ENCODE measurements around the gene DARS1. TPM values are rescaled to one million over a fixed set of nuclear protein-coding genes. Genes with fewer than 3 reads are reported as not detected.
"Not testable (repeated sequence)": the region's sequence is repeated elsewhere in the genome, so short reads cannot be mapped to it uniquely, and the experiment has no call there.

DARS1 gene
- total RNA-seq, 2 donors from 2014 or later = 37.9 to 41.7 TPM

DNA sequence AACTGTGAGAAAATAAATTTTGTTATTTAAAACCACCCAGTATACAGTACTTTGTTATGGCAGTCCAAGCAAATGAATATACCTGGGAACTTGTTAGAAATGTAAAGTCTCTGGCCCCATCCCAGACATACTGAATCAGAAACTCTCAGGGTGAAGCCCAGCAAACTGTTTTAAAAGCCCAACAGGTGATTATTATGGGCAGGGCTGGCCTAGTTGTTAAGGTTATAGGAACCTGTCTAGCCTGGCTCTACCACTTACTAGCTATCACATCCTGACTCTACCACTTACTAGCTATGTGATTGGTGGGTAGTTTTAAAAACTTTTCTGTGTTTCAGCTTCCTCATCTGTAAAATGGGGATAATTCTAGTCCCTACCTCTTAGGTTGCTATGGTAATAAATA lies 8.0 kb upstream of the DARS1 start:
- DNase-seq (no peak), ATAC-seq (no peak)
- intact Hi-C loops (cut with DNase I, micrococcal nuclease) = no loop called here

GRCh38 chr2:135991861-135992260 lies 6.4 kb upstream of the DARS1 start:
- intact Hi-C loops (cut with DNase I, micrococcal nuclease) = no loop called here
- ATAC-seq = no peak

DNA sequence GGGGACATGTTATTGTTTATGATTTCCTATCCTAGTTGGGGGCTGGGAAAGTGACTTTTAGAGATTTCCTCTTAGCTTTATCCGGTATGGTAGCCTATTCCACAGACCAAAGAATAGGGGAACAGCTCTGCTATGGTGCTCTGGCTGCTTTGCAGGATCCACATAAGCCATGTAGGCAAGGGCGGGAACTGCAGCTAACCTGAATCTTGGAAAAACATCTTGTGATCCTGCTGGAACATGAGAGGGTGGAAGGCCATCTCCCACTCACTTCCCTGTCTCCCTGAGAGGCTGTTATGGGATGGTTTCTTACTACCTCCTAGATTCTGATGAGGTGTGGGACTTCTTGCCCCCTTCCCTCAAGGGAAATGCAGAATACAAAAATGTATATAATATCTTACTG lies 2.0 kb upstream of the DARS1 start:
- DNase-seq (no peak), ATAC-seq (no peak)
- intact Hi-C loops (cut with DNase I, micrococcal nuclease) = no loop called here

More at GRCh38 chr2:135991861-135992260, 6.4 kb upstream of the DARS1 start:
- no peak for DNase-seq

DNA sequence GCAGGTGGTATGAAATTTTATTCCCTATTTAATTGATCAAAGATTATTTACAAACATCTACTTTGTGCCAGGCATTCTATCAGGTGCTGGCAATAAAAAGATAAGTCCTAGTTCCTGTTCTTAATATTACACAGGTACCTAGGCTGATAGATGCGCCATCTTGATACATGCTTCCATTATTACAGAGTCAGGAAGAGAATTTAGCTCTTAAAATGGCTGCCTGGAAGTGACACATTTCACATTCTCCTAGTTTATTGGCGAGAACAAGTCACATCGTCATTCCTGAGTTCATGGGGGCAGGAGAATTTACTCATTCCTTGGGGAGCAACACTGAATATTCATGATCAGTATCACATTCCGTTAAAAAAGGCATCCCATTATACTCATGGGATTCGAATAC lies 1.1 kb upstream of the DARS1 start:
- intact Hi-C loops (cut with DNase I, micrococcal nuclease) = no loop called here
- DNase-seq = no peak
- ATAC-seq = no peak

DNA sequence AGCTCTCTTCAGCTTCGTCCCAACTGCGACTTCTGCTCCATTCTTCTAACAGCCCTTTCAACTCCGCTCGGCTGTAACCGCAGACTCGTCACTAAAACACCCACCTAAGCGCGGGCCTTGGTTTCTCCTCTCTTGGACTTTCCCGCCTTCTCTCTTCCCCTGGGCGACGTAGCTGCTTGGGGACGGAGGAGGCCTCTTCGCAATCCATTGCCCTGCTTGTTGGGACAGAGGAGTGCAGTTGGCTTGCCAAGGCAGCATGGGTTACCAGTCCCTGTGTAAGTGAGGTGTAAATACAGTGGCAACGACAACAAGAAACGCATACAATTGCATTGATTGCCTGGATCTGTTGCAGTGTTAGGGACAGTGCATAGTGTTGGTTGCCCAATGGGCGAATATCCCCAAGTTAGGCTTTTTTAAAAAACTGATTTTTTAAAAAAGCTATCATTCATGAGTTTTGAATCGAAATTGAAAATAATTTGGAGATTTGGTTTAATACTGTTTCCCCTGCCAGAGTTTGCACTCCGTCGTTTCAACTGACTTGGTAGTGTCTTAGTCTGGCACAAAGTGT lies 484 bp upstream of the DARS1 start:
- DNase-seq (no peak), ATAC-seq (no peak)
- intact Hi-C loops (cut with DNase I, micrococcal nuclease) = no loop called here

- intact Hi-C loops (cut with DNase I, micrococcal nuclease) = no loop called here
- DNase-seq (no peak), ATAC-seq (peak; percentile 12)
Observed at GRCh38 chr2:135984199-135985017, 1.0 kb downstream of the DARS1 start.

DNA sequence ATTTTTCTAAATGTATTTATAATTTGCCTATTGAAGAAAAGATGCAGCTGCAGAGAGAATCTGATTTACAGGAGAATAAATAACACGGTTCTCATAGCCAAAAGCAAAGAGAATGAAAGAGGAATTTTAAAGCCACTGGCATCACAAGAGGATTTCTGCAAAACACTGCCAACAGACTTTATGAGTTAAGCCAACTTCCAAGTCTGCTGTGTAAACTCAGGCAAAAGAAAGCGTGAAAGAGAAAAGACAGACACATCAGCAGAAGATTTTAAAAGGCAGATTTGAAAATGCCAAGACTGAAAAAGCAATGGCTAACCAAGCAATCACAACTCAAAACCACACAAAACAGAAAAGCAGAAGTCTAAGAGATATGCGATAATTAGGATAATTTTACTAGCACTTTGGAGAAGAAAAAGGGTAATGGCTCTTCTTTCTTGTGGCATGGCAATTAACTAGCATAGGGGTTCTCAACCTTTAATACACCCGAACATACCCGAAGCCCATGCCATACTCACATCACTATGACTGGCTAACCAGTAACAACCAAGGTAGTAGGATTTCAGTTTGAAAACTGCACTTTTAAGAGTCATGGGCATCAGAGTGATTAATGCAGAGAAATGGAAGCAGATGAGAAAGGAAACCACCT lies 4.9 kb downstream of the DARS1 start:
- DNase-seq = no peak
- ATAC-seq = no peak
- intact Hi-C loops (cut with DNase I, micrococcal nuclease) = no loop called here

DNA sequence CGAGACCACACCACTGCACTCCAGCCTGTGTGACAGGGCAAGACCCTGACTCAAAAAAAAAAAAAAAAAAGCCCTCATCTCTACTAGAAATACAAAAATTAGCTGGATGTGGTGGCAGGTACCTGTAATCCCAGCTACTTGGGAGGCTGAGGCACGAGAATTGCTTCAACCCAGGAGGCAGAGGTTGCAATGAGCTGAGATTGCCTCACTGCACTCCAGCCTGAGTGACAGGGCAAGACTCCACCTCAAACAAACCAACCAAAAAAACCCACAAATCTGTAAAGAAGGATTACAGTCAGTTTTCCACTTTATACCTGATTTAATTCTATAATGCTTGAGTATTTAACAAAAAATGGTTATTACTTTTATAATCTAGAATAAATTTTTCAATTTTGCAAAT lies 9.7 kb downstream of the DARS1 start:
- ATAC-seq = no peak
- intact Hi-C loops (cut with DNase I, micrococcal nuclease) = no loop called here

DNA sequence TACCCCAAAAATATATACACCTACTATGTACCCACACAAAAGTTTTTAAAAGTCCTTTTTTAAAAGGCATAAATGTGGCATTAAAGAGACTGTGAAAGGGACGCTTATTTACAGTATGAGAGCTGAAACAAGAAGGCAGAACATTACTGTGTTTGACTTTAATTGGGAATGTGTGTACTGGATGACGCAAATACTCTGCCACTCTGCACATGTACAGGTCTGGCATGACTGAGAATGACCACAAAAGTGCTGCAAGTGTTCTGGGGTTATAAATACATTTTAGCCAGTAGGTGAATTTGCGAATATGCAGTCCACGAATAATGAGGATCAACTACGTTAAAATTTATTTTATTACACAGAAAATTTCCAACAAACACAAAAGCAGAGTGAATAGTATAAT lies 11.4 kb downstream of the DARS1 start:
- intact Hi-C loops (cut with DNase I, micrococcal nuclease) = no loop called here
- no peak for DNase-seq
- no peak for ATAC-seq

More for the DNA sequence above, 9.7 kb downstream of the DARS1 start:
- DNase-seq = no peak

DNA sequence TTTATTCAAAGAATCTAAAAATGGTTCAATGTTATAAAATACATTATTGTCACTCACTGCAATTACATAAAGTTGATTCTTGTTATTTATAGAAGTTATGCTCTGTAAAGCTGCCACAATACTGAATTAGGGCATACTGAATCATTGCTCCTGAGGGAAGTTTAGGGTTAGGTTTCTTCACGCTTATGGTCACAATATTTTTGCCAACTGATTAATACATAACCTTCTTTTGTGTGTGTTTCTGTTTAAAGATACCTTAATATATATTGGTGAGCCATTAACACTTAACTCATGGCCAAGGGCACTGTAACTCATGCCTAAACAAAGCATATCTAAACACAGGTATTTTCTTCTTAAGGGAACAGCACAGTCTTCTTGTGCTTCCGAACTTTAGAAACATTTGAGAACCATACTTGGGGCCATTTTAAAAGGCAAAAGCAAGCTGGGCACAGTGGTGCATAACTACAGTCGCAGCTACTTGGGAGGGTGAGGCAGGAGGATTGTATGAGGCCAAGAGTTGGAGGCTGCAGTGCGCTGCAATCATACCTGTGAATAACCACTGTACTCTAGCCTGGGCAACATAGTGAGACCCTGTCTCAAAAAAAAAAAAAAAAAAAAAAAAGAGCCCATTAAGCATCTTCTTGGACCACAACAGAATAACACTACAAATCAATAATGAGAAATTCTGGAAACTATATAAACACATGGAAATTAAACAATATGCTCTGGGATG lies 15.6 kb downstream of the DARS1 start:
- ATAC-seq (no peak), DNase-seq (no peak)
- intact Hi-C loops (cut with DNase I, micrococcal nuclease) = no loop called here

DNA sequence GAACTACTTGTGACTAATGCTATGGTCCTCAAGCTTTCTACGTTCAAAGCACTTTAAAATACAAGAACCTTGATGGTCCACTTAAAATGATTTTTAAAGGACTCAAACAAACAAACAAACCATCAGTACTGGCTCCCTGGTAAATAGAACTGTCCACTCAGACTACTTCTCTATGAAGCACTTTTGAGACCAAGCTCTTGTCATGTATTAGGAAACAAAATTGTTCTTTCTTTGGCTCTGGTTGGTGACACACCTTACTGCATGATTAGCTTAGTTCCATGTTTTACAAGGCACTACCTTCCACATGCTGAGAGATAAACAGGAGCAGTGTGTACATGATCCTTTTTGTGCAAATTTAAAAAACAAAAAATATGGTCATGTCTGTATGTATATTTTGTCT lies 19.7 kb downstream of the DARS1 start:
- no peak for DNase-seq
- intact Hi-C loops (cut with DNase I, micrococcal nuclease) = no loop called here
- no peak for ATAC-seq

DNA sequence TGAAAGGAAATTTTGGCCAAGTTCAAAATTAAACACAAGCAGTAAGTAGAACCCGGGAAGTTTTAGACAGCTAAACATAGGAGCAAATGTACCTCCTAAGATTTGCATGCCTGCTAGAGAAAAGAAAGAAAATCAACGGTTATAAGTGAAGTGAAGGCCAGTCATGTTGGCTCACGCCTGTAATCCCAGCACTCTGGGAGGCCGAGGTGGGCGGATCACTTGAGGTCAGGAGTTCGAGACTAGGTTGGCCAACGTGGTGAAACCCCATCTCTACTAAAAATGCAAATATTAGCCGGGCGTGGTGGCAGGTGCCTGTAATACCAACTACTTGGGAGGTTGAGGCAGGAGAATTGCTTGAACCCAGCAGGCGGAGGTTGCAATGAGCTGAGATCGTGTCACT lies 21.0 kb downstream of the DARS1 start:
- DNase-seq; intact Hi-C loops (cut with DNase I, micrococcal nuclease); ATAC-seq: not testable (repeated sequence)

- DNase-seq (no peak), ATAC-seq (no peak)
- intact Hi-C loops (cut with DNase I, micrococcal nuclease) = no loop called here
Observed at GRCh38 chr2:135963841-135964240, 21.6 kb downstream of the DARS1 start.

GRCh38 chr2:135962366-135963123 lies 22.9 kb downstream of the DARS1 start:
- ATAC-seq (no peak), DNase-seq (no peak)
- intact Hi-C loops (cut with DNase I, micrococcal nuclease) = no loop called here

DNA sequence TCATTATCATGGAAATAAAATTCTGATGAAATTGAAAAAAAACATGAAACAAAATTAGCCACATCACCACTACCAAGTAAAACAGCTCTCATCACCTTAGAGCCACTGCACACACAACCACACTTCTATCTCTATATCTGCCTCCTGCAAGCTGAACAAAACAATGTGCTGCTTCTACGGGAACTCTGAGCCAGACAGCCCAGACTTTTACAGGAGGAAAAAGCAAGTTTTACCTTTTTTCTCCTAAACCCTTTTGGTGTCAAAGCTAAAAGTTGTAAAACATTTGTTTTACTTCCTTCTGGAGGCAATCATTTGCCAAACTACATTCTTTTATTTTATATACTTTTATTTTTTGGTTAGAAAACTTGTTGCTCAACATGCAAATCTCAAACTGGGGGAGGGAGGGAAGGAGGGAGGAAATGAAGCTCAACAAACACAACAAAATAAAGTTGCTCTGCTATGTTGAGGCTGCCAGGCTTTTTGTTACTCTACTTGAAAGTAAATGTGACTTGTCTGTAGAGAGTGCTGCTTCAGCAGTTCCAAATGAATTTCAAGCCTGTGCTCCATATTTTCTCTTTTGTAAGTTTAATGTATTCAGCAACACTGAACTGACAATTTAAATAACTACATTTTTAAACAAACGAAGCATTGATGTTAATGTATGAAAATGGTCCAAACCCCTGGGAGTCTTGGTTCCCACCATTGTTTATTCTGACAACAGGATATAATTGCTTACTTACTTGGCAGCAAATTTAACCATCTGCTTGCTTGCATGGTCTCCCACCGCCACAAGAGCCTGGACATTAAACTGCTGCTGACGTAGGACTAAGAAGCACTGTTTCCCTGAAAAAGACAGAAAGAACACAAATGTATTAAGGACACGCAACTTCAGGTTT lies 24.5 kb downstream of the DARS1 start:
- ATAC-seq (no peak), DNase-seq (no peak)
- intact Hi-C loops (cut with DNase I, micrococcal nuclease) = no loop called here

- intact Hi-C loops (cut with DNase I, micrococcal nuclease) = no loop called here
- DNase-seq (no peak), ATAC-seq (no peak)
Observed at GRCh38 chr2:135960150-135960549, 25.3 kb downstream of the DARS1 start.

DNA sequence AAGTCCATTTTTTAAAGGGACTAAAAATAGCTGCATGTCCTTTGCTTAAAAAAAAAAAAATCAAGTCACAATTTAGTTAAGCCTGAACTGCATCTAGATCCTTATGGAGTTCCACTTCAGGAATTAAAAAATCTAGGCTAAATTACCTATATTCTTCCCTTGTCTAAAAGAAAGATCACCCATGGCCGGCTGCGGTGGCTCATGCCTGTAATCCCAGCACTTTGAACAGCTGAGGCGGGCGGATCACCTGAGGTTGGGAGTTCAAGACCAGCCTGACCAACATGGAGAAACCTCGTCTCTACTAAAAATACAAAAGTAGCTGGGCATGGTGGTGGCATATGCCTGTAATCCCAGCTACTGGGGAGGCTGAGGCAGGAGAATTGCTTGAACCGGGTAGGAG lies 26.5 kb downstream of the DARS1 start:
- ATAC-seq; intact Hi-C loops (cut with DNase I, micrococcal nuclease); DNase-seq: not testable (repeated sequence)

GRCh38 chr2:135954020-135954601 lies 31.3 kb downstream of the DARS1 start:
- no peak for ATAC-seq
- intact Hi-C loops (cut with DNase I, micrococcal nuclease) = no loop called here
- DNase-seq = no peak

Data from left colon (tissue), 2 donors.